NCI-H510A (cell line): ENCODE results near the gene GNRH2.
"Not testable (repeated sequence)": the region's sequence is repeated elsewhere in the genome, so short reads cannot be mapped to it uniquely, and the experiment has no call there.

Experiments
- DNase-seq: peaks from one replicate; lab custom pipeline; 2025; lab: John Stamatoyannopoulos, UW

Gene GNRH2

DNA sequence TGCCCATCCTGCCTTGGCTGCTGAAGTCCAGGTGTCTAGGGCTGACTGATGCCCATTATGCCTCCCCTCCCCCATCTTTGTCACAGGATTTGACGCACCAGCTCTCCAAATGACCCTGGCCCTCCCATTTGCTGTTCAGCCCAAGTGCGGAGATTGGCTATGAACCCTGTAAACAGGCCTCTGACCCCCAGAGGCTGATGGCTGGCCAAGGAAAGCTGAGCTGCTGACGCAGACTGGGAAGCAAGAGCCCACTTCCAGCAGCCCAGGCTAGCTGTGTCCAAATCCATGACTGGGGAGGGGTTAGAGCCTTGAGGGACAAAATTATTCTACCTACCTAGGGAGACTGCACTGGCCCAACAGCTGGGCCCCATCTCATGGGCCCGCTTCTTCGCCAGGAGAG is 797 bp upstream of the GNRH2 start:
- DNase-seq = peak; percentile 94

DNA sequence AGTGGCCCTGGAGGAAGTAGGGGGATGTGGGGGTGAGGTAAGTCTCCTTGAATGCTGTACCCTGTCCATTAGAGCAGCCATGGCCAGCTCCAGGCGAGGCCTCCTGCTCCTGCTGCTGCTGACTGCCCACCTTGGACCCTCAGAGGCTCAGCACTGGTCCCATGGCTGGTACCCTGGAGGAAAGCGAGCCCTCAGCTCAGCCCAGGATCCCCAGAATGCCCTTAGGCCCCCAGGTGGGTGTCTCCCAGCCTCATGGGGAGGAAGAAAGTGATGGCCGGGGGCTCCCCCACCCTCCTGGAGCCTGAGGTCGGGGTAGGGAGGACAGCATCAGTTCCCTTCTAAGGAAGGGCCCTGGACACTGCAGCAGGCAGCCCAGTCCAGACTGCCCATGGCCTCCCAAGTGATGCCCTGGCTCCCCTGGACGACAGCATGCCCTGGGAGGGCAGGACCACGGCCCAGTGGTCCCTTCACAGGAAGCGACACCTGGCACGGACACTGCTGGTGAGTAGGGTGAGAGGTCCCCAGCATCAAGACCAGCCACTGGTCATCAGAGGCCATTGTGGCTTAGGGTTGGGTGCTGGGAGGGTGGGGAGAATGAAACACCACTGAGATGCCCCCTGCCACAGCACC is 1.0 kb downstream of the GNRH2 start:
- DNase-seq = no peak

DNA sequence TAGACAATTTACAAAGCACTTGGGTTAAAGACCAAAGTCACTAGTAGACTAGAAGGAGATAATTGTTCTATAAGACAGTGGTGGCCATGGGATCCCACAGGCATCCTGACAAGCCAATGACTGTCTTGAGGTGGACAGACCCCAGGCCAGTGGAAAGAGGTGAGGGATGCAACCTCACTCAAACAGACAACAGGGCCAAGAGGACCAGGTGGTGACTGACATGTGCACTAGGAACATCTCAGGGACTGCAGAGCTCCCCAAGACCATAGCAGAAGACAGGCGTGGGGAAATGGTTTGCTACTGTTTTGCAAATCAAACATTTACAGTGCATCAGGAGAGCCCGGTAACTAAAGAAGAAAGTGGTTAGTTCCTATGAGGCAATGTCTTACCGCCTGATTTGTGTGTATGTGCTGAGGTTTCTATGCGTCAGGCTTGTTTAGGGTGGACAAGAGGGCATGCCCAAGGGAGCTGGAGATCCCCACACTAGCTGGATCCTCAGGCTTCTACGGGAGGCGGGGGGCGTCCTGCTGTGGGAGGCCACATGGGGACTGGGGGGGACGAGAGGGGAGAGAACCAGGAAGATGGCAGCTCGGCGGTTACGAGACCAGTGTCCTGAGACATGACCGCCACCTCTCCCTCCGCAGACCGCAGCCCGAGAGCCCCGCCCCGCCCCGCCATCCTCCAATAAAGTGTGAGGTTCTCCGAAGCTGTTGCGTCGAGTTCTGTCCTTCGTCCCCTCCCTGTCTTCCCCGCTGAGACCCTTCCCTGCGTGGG is 1.8 kb downstream of the GNRH2 start:
- DNase-seq = peak; percentile 90

DNA sequence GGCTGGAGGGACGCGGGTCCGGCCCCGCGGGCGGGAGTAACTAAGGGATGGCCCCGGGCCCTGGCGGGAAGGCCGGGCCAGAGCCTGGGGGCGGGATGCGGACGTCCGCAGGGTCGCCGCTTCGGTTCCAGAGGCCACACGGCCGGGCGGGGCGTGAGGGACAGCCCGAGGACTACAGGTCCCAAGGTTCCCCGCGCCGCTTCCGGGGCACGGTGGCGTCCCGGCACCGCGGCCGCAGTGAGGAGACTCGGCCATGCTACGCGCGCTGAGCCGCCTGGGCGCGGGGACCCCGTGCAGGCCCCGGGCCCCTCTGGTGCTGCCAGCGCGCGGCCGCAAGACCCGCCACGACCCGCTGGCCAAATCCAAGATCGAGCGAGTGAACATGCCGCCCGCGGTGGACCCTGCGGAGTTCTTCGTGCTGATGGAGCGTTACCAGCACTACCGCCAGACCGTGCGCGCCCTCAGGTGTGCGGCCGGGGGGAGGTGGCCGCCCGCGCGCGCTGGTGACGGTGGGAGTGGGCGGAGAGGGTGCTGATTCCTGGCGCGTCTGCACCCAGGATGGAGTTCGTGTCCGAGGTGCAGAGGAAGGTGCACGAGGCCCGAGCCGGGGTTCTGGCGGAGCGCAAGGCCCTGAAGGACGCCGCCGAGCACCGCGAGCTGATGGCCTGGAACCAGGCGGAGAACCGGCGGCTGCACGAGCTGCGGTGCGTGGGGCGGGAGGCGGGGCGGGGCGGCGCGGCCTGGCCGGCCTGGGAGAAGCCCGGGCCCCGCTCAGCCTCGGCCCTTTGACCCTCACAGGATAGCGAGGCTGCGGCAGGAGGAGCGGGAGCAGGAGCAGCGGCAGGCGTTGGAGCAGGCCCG is 2.6 kb downstream of the GNRH2 start, which contains the start of gene MRPS26:
TSS of gene MRPS26 (plus strand) at position 237 of the 861 bp plus-strand sequence. CDS start at position 254, 17 bp downstream.
- DNase-seq = peak; percentile 95

DNA sequence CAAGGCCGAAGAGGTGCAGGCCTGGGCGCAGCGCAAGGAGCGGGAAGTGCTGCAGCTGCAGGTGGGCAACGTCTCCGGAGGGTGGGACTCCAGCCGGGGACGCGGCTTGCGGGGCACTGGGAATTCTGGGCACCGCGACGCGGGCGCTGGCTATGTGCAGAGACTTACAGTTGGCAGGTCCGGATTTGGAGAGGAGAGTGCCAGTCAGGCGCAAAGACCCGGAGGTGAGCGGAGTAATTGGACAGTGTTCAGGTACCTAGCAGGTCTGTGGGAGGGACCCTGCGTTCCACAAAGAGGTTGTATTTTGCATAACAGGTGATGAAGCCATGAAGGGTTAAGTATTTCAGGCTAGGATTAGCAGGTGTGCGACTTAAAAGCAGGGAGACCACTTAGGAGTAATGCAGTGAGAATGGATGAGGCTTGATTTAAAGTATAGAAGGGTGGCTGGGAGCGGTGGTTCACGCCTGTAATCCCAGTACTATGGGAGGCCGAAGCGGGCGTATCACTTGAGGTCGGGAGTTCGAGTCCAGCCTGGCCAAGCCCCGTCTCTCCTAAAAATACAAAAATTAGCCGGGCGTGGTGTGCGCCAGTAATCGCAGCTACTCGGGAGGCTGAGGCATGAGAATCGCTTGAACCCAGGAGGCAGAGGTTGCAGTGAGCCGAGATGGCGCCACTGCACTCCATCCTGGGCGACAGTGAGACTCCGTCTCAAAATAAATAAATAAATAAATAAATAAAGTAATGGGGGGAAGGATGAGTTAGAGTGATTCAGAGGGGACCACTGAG is 3.4 kb downstream of the GNRH2 start:
- DNase-seq = peak; percentile 93

DNA sequence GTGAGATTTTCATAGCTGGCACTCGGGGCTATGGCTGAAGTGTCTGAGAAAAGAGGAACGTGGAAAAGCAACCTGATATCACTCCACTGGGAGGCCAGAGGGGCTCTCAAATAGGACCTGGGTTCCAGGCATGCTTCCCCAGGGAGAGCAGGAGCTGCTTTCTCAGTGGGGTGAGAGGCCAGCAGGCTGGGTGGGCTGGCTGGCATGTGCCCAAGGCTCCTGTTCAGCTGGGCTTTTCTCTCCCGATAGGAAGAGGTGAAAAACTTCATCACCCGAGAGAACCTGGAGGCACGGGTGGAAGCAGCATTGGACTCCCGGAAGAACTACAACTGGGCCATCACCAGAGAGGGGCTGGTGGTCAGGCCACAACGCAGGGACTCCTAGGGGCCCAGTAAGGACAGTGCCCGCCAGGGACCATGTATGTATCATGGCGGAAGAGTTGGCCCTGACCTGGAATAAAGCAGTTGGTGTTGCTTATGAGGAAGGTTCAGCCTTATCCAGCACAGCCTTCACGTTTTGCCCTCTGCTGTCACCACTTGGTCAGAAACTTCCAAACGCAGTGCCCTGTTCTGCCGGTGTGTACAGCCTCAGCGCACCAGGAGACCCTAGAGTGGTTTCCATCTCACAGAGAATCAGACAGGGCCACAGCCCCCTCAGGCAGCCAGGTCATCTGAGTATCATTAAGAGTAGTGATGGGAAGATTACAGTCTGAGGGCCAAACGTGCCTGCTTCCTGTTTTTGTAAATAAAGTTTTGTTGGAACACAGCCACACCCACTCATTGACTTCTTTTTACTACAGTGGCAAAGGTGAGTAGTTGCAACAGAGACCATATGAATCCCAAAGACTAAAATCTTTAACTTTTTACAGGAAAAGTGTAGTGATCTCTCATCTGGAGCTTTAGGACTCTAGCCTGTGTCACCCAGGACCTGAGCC is 4.3 kb downstream of the GNRH2 start:
- DNase-seq = no peak

DNA sequence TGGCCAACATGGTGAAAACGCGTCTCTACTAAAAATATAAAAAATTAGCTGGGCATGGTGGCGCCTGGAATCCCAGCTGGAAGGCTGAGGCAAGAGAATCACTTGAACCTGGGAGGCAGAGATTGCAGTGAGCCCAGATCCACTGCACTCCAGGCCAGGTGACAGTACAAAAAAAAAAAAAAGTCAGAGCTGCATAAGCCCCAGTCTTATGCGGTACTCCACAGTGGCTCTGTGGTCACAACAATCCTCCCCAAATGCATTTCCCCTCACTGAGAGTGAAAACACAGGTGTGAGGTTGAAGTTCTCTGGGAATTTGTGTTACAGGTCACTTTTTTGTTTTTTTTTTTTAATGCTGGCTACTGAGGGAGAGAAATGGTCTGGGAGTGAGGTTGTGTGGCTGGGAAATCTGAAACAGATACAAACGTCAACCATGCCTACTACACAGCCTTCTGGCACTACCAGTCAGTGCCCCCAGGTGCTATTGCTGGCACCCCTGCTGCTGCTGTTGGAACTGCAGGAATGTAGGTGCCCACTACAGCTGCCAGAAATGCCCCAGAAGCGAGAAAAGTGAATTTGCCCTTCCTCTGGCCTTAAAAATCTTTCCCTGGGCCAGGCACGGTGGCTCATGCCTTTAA is 8.1 kb downstream of the GNRH2 start:
- no peak for DNase-seq

DNA sequence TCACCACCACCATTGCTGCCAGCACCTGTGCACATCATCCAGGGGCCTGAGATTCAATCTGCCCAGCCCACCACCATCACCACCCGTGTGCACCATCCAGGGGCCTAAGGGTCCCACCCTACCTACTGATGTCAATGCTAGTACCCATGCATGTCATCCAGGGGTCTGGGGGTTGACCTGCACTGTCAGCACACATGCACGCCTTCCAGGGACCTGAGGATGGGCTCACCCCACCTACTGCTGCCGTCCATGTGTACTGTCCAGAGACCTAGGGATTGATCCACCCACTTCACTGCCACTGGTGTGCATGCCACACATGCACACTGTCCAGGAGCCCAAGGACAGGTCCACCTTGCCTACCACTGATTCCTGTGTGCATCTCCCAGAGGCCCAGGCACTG is 16.1 kb downstream of the GNRH2 start:
- no peak for DNase-seq

DNA sequence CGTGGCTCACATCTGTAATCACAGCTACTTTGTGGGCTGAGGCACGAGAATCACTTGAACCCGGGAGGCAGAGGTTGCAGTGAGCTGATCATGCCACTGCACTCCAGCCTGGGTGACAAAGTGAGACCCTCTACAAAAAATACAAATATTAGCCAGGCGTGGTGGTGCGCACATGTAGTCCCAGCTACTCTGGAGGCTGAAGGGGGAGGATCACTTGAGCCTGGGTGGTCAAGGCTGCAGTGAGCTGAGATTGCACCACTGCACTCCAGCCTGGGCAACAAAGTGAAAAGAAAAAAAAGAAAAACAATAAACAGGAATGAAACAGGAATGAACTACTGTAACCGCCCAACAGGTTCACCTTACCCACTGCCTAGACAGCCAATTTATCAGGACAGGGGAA is 20.7 kb downstream of the GNRH2 start:
- DNase-seq = not testable (repeated sequence)

DNA sequence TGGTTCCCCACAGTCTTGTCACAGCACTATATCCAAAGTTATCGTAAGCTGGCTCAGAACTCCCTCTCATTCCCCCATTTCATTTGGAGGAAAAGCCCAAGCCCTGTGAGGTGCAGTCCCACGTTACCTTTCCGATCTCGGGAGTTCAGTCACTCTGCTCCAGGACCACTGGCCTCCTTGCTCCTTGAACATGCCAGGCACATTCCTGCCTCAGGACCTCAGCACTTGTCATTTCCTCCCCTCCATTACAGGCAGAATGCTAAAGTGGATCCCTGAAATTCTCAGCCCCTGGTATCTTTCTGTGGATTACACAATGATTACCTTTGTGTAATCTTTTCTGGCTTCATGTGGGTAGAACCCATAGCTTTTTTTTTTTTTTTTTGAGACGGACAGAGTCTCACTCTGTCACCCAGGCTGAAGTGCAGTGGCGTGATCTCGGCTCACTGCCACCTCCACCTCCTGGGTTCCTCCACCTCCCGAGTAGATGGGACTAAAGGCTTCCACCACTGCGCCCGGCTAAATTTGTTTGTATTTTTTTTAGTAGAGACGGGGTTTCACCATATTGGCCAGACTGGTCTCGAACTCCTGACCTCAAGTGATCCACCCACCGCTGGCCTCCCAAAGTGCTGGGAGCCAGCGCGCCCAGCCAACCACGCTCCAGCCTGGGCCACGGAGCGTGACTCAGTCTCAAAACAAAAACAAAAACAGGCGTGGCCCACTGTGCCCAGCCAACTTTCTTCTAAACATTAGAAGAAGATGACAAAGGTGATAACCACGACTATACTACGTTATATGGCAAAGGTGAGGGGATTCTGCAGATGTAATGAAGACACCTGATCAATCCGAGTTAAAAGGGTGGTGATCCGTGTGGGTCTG is 24.0 kb downstream of the GNRH2 start:
- DNase-seq = no peak

DNA sequence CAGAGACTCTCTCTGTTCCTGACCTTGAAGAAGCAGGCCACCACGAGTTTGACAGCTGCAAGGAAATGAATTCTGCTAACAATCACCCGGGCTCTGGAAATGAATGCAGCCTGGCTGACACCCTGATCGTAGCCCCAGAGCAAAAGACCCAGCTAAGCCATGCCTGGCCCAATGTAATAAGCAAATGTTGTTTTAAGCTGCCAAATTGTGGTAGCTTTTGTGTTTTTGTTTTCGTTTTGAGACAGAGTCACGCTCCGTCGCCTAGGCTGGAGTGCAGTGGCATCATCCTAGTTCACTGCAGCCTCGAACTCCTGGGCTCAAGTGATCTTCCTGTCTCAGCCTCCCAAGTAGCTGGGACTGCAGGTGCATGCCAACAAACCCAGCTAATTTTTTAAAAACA is 24.7 kb downstream of the GNRH2 start:
- no peak for DNase-seq

DNA sequence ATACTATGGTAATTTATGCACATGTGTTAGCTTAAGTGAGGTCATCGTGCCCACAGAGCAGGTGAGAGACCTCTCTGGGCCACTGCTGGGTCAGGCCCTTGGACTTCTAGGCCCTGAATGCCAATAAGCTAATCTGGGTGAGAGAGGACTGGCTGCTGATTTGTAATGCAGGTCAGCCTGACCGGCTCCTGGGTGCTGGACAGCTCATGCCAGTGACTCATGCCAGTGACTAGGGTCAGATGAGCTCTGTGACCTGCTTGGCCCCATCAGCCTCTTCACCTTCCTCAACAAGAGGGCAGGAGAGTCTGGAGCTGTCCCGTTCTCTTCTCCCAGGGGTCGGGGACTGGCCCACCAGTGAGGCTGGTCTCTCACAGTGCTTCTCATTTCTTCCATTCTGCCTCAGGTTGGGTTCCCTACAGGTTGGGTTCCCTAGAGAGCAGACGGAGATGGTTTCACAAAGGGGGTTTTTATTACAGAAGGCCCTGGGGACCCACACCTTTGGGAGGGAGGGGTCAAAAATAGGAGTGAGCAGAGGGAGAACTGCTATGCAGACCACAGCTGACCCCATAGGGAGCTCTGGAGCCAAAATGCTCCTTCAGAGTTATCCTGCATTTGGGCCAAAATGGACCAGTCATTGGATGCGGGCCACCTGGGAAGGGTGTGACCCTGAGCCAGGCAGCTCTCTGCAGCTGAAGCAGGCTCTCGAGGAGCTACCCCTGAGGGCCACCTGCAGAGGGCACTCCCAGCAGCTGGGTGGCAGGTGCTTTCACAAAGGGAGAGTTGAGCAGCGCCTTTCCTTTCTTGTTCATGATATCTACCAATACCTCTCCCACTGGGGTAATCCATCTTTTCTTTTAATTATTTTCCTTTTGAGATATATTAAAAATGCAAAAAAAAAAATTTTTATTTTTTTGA is 25.8 kb downstream of the GNRH2 start:
- DNase-seq = peak; percentile 65

DNA sequence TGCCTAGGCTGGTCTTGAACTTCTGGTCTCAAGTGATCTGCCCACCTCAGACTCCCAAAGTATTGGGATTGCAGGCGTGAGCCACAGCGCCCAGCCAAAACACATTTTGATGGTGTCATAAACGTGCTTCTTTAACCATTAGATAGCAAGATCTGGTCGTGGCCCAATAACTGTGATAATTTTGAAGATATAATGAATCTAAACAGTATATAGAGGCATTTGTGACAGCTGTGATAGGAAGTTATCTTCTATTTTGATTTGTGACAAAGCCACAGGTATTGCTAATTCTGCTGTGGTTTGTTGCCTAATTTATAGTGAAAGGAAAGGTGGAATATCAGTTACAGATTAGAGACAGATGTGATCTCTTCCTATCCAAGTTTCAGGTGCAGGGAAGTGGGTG is 27.3 kb downstream of the GNRH2 start:
- DNase-seq = no peak

DNA sequence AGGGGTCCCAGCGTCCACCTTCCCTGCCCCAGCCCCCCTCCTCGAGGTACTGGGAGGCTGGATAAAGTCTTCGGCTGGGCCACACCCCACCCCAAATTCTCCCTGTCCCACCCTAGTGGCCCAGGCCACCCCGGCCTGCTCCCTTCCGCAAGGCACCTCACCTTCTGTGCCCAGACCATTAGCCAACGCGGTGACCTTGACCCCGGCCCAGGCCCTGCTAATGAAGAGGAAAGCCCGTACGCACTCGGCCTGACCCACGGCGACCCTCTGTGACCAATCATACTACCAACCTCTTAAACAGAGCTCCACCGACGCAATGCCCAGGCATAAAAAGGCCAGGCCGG is 27.8 kb downstream of the GNRH2 start:
- no peak for DNase-seq

DNA sequence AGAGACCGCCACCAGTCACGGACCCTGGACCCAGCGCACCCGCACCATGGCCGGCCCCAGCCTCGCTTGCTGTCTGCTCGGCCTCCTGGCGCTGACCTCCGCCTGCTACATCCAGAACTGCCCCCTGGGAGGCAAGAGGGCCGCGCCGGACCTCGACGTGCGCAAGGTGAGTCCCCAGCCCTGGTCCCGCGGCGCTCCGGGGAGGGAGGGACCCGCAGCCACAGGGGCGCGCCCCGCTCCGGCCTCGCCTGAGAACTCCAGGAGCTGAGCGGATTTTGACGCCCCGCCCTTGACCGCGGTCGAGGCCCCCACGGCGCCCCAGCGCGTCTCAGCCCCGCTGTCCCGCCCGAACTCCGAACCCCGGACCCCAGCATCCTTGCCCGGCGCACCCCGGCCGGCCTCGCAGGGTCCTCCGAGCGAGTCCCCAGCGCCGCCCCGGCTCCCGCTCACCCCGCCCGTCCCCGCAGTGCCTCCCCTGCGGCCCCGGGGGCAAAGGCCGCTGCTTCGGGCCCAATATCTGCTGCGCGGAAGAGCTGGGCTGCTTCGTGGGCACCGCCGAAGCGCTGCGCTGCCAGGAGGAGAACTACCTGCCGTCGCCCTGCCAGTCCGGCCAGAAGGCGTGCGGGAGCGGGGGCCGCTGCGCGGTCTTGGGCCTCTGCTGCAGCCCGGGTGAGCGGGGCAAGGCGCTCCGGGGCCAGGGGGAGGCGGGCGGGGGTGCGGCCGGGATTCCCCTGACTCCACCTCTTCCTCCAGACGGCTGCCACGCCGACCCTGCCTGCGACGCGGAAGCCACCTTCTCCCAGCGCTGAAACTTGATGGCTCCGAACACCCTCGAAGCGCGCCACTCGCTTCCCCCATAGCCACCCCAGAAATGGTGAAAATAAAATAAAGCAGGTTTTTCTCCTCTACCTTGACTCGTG is 28.4 kb downstream of the GNRH2 start, which contains the start of gene OXT:
TSS of gene OXT (plus strand) at position 11 of the 920 bp plus-strand sequence. CDS start at position 47, 36 bp downstream.
- DNase-seq = no peak

DNA sequence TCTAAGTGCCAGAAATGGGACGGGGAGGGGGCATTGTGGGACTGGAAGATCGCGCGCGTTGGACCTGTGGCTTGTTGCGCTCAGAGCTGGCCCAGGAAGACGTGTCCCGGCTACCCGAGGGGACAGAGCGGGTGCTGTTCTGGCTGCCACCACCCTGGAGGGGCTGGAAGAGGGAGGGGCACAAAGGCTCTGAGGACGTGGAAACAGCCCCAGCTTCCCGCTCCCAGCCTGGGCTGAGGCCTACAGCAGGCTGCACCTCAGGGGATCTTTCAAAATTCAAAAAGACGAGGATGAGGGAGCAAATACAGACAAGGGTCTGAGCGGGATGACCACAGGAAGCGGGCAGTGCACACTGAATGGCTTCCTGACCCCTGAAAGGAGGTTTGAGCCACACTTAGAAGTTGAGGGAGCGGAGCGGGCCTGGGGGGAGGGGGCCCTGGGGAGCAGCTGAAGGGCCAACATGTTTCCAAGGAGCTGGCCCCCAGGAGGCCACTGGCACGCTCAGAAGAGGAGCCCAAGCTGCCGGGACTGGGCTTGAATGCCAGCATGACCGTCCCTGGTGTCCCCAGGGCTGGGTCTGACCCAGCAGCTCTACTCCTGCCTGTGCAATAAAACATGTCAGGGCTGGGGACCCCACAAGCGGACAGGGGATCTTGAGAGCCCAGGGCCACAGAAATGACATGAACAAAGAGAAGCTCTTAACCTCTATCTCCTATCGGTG is 29.3 kb downstream of the GNRH2 start:
- no peak for DNase-seq
